Endothelial cell of umbilical vein (primary cell): ENCODE measurements around the gene CLIC4.

ENCODE experiments used
- MYC ChIP-seq: IDR thresholded peaks from one replicate; pipeline ENCODE4 v1.6.1; 2011; ENCODE audit warnings: mild to moderate bottlenecking, low read depth, low read length
- POLR2A ChIP-seq: IDR thresholded peaks from 2 replicates; pipeline ENCODE4 v1.6.1; 2012; ENCODE audit warnings: low read depth, mild to moderate bottlenecking, control low read depth, low read length
- TF ChIP-seq, protein P1 (sequence below), 2 donors: IDR thresholded peaks; 1 replicate in 1 of 2; 2 replicates in 1 of 2; pipeline ENCODE4 v1.5.1; 2011; ENCODE audit warnings: low read length in 2 of 2, mild to moderate bottlenecking in 2 of 2, moderate library complexity in 2 of 2, control low read depth in 1 of 2, inconsistent platforms in 1 of 2, low read depth in 1 of 2; ENCODE audit not compliant: insufficient read depth in 1 of 2; ENCODE audit errors: extremely low read depth in 1 of 2

GRCh38 chr1:24748191-24749121, 3.2 kb downstream of the CLIC4 start:
- no peak for TF ChIP-seq POLR2A
- TF ChIP-seq, protein P1, sequence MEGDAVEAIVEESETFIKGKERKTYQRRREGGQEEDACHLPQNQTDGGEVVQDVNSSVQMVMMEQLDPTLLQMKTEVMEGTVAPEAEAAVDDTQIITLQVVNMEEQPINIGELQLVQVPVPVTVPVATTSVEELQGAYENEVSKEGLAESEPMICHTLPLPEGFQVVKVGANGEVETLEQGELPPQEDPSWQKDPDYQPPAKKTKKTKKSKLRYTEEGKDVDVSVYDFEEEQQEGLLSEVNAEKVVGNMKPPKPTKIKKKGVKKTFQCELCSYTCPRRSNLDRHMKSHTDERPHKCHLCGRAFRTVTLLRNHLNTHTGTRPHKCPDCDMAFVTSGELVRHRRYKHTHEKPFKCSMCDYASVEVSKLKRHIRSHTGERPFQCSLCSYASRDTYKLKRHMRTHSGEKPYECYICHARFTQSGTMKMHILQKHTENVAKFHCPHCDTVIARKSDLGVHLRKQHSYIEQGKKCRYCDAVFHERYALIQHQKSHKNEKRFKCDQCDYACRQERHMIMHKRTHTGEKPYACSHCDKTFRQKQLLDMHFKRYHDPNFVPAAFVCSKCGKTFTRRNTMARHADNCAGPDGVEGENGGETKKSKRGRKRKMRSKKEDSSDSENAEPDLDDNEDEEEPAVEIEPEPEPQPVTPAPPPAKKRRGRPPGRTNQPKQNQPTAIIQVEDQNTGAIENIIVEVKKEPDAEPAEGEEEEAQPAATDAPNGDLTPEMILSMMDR (IDR thresholded peaks at IDR 0.05; ENCODE audit: extremely low read depth in 1 of 2, insufficient read depth in 1 of 2, low read depth in 1 of 2, low read length in 2 of 2), result no peak
- TF ChIP-seq MYC, result no peak
